Trophoblast cell (in vitro differentiated cells and primary cell): ENCODE results near the gene ENKUR.

Experiments used
- DNase-seq, 2 donors: peaks; one replicate each; pipeline ENCODE4 v3.0.0-alpha.2; 2016
- H2AFZ ChIP-seq: 2 replicates; pipeline ENCODE4 v1.6.1; 2013; ENCODE audit warnings: low read length, moderate library complexity, mild to moderate bottlenecking; ENCODE audit not compliant: insufficient read depth, poor library complexity
- H2AK5ac ChIP-seq: 2 replicates; pipeline ENCODE4 v1.6.1; 2013; ENCODE audit warnings: mild to moderate bottlenecking, low read length
- H2BK120ac ChIP-seq: 2 replicates; pipeline ENCODE4 v1.6.1; 2013; ENCODE audit warnings: low read length, mild to moderate bottlenecking, moderate library complexity; ENCODE audit not compliant: insufficient read depth, poor library complexity
- H2BK12ac ChIP-seq: 2 replicates; pipeline ENCODE4 v1.6.1; 2013; ENCODE audit warnings: mild to moderate bottlenecking, low read length, moderate library complexity
- H2BK5ac ChIP-seq: 2 replicates; pipeline ENCODE4 v1.6.1; 2013; ENCODE audit warnings: low read length, low read depth, moderate library complexity, mild to moderate bottlenecking; ENCODE audit not compliant: poor library complexity
- H3K14ac ChIP-seq: 2 replicates; pipeline ENCODE4 v1.6.1; 2013; ENCODE audit warnings: mild to moderate bottlenecking, low read length
- H3K18ac ChIP-seq: 2 replicates; pipeline ENCODE4 v1.6.1; 2013; ENCODE audit warnings: mild to moderate bottlenecking, low read length
- H3K23ac ChIP-seq: 2 replicates; pipeline ENCODE4 v1.6.1; 2013; ENCODE audit warnings: low read length
- H3K27ac ChIP-seq: 2 replicates; pipeline ENCODE4 v1.5.1; 2013; ENCODE audit warnings: low read depth, mild to moderate bottlenecking, inconsistent platforms, low read length, moderate library complexity
- H3K27me3 ChIP-seq: 2 replicates; pipeline ENCODE4 v1.6.1; 2013; ENCODE audit warnings: inconsistent platforms, mild to moderate bottlenecking, low read length, moderate library complexity; ENCODE audit not compliant: insufficient read depth
- H3K36me3 ChIP-seq, 2 experiments: 1 replicate in 1 of 2; 2 replicates in 1 of 2; pipeline ENCODE4 v1.6.1; 2013; ENCODE audit warnings: low read length in 2 of 2, mild to moderate bottlenecking in 2 of 2, moderate library complexity in 1 of 2; ENCODE audit not compliant: insufficient read depth in 2 of 2, control insufficient read depth in 1 of 2
- H3K4ac ChIP-seq: 2 replicates; pipeline ENCODE4 v1.6.1; 2013; ENCODE audit warnings: low read depth, mild to moderate bottlenecking, low read length, moderate library complexity
- H3K4me1 ChIP-seq, 2 experiments: 1 replicate in 1 of 2; 2 replicates in 1 of 2; pipeline ENCODE4 v1.6.1; 2013; ENCODE audit warnings: low read length in 2 of 2, mild to moderate bottlenecking in 2 of 2, moderate library complexity in 1 of 2; ENCODE audit not compliant: insufficient read depth in 2 of 2, control insufficient read depth in 1 of 2
- H3K4me2 ChIP-seq: 2 replicates; pipeline ENCODE4 v1.6.1; 2013; ENCODE audit warnings: inconsistent platforms, mild to moderate bottlenecking, low read length, moderate library complexity
- H3K4me3 ChIP-seq: 2 replicates; pipeline ENCODE4 v1.5.1; 2013; ENCODE audit warnings: mild to moderate bottlenecking, low read depth, low read length, inconsistent platforms
- H3K79me1 ChIP-seq: one replicate; pipeline ENCODE4 v1.6.1; 2013; ENCODE audit warnings: low read length
- H3K79me2 ChIP-seq: 2 replicates; pipeline ENCODE4 v1.6.1; 2013; ENCODE audit warnings: low read length, mild to moderate bottlenecking; ENCODE audit not compliant: control insufficient read depth, insufficient read depth, poor library complexity
- H3K9ac ChIP-seq: 2 replicates; pipeline ENCODE4 v1.6.1; 2013; ENCODE audit warnings: mild to moderate bottlenecking, low read length
- H3K9me3 ChIP-seq: 2 replicates; pipeline ENCODE4 v1.6.1; 2013; ENCODE audit warnings: low read depth, mild to moderate bottlenecking, control low read depth, inconsistent platforms, low read length; ENCODE audit not compliant: insufficient read depth
- H4K12ac ChIP-seq: 2 replicates; pipeline ENCODE4 v1.6.1; 2013; ENCODE audit warnings: low read depth, mild to moderate bottlenecking, low read length, moderate library complexity
- H4K8ac ChIP-seq: 2 replicates; pipeline ENCODE4 v1.6.1; 2013; ENCODE audit warnings: low read depth, mild to moderate bottlenecking, low read length, moderate library complexity
- H4K91ac ChIP-seq: one replicate; pipeline ENCODE4 v1.6.1; 2013; ENCODE audit warnings: low read depth, mild to moderate bottlenecking, low read length, moderate library complexity
- WGBS: extraction: QIAGEN DNeasy Blood & Tissue Kit; methylation state at CpG from one replicate; pipeline ENCODE4 v1.1.7; 2013; ENCODE audit warnings: missing lambda C conversion rate; ENCODE audit not compliant: insufficient read length, insufficient coverage; ENCODE audit errors: extremely low coverage; 5-methylcytosine and 5-hydroxymethylcytosine counted together

Gene ENKUR

GRCh38 chr10:24982319-24983112 lies 33.4 kb downstream of the ENKUR start:
- Histone ChIP-seq H4K12ac (no peak overlapping the region), H3K79me2 (no peaks in the 10 kb centered on the region), H2AFZ (no peak overlapping the region), H3K4me2 (no peak overlapping the region), H4K91ac (no peak overlapping the region), H3K14ac (no peak overlapping the region), H2BK5ac (no peak overlapping the region), H3K27ac (no peak overlapping the region), H2BK120ac (no peak overlapping the region), H3K27me3 (no peaks in the 10 kb centered on the region), H3K4me3 (no peak overlapping the region), H3K4me1 (no peaks in the 10 kb centered on the region), H4K8ac (no peak overlapping the region), H3K79me1 (no peaks in the 10 kb centered on the region), H3K9me3 (no peaks in the 10 kb centered on the region), H2BK12ac (no peak overlapping the region), H3K4ac (no peak overlapping the region), H3K18ac (no peak overlapping the region), H2AK5ac (no peak overlapping the region), H3K9ac (no peak overlapping the region), H3K23ac (no peak overlapping the region), H3K36me3 (no peaks in the 10 kb centered on the region)
- WGBS: no CpG with 5 or more reads among the region's 1 CpG
- no peak for DNase-seq

DNA sequence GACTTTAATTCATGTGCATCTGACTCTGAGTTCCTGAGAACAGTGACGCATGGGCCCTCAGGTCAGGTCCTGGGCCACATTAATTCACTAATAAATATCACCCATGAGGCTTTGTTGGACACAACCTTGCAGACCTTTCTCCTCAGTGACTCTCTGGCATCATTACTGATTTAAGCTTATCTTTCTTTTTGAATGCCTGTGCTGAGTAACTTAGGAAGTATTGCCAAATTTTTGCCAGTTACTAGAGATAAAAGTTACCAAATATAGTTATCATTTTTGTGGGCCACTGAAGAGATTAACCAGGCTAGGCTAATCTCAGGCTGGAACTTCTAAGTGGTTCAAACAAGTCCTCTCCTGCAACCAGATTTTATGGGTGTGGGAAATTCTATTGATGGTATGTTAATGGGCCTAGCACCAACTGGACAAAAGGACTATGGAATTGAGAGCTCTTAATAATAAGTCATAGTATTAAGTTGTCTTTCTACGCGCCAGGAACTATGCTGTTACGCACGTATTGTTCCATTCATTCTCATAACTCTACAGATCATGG lies 34.7 kb downstream of the ENKUR start:
- H3K4ac ChIP-seq: no peak overlapping the region
- H3K79me1 ChIP-seq: no peaks in the 10 kb centered on the region
- no peak overlapping the region for H3K4me3 ChIP-seq
- peak; percentile 4 to 48 for DNase-seq
- no peak overlapping the region for H2BK12ac ChIP-seq
- WGBS: no CpG with 5 or more reads among the region's 5 CpGs
- no peak overlapping the region for H3K27ac ChIP-seq
- no peak overlapping the region for H3K9ac ChIP-seq
- no peaks in the 10 kb centered on the region for H3K79me2 ChIP-seq
- no peak overlapping the region for H2BK120ac ChIP-seq
- no peak overlapping the region for H4K8ac ChIP-seq
- no peaks in the 10 kb centered on the region for H3K27me3 ChIP-seq
- no peak overlapping the region for H3K4me2 ChIP-seq
- H2AFZ ChIP-seq: no peak overlapping the region
- no peaks in the 10 kb centered on the region for H3K36me3 ChIP-seq
- no peak overlapping the region for H3K18ac ChIP-seq
- no peak overlapping the region for H2AK5ac ChIP-seq
- no peaks in the 10 kb centered on the region for H3K4me1 ChIP-seq
- no peak overlapping the region for H4K91ac ChIP-seq
- H3K9me3 ChIP-seq: no peaks in the 10 kb centered on the region
- H2BK5ac ChIP-seq: no peak overlapping the region
- H4K12ac ChIP-seq: no peak overlapping the region
- H3K23ac ChIP-seq: no peak overlapping the region
- H3K14ac ChIP-seq: no peak overlapping the region

GRCh38 chr10:24979685-24980084 lies 36.3 kb downstream of the ENKUR start:
- no peaks in the 10 kb centered on the region for H3K79me2 ChIP-seq
- H3K23ac ChIP-seq: no peak overlapping the region
- no peak overlapping the region for H3K14ac ChIP-seq
- H4K12ac ChIP-seq: no peak overlapping the region
- H3K36me3 ChIP-seq: no peaks in the 10 kb centered on the region
- H2BK12ac ChIP-seq: no peak overlapping the region
- H3K4me3 ChIP-seq: no peak overlapping the region
- no peak overlapping the region for H3K4ac ChIP-seq
- H3K4me2 ChIP-seq: no peak overlapping the region
- H2AK5ac ChIP-seq: no peak overlapping the region
- H3K9me3 ChIP-seq: no peaks in the 10 kb centered on the region
- no peaks in the 10 kb centered on the region for H3K4me1 ChIP-seq
- H4K8ac ChIP-seq: no peak overlapping the region
- no peak overlapping the region for H2BK120ac ChIP-seq
- no peak overlapping the region for H2BK5ac ChIP-seq
- no peak overlapping the region for H4K91ac ChIP-seq
- H3K27ac ChIP-seq: no peak overlapping the region
- H3K9ac ChIP-seq: no peak overlapping the region
- no peak overlapping the region for H3K18ac ChIP-seq
- H3K79me1 ChIP-seq: no peaks in the 10 kb centered on the region
- DNase-seq: no peak
- H3K27me3 ChIP-seq: no peaks in the 10 kb centered on the region
- WGBS: no CpG with 5 or more reads among the region's 4 CpGs
- no peak overlapping the region for H2AFZ ChIP-seq

- H3K27ac ChIP-seq: no peak overlapping the region
- no peaks in the 10 kb centered on the region for H3K27me3 ChIP-seq
- no peaks in the 10 kb centered on the region for H3K79me2 ChIP-seq
- no peak overlapping the region for H3K4ac ChIP-seq
- no peak overlapping the region for H3K14ac ChIP-seq
- no peaks in the 10 kb centered on the region for H3K9me3 ChIP-seq
- no peak overlapping the region for H3K18ac ChIP-seq
- no peak overlapping the region for H2BK5ac ChIP-seq
- no peak overlapping the region for H4K8ac ChIP-seq
- H2AK5ac ChIP-seq: no peak overlapping the region
- DNase-seq: peak; percentile 85 to 93
- no peak overlapping the region for H3K4me3 ChIP-seq
- WGBS: no CpG with 5 or more reads among the region's 2 CpGs
- H3K9ac ChIP-seq: no peak overlapping the region
- H3K4me1 ChIP-seq: no peaks in the 10 kb centered on the region
- no peak overlapping the region for H4K12ac ChIP-seq
- H4K91ac ChIP-seq: no peak overlapping the region
- no peak overlapping the region for H3K23ac ChIP-seq
- H2BK12ac ChIP-seq: no peak overlapping the region
- no peak overlapping the region for H2AFZ ChIP-seq
- H3K4me2 ChIP-seq: no peak overlapping the region
- no peaks in the 10 kb centered on the region for H3K36me3 ChIP-seq
- no peaks in the 10 kb centered on the region for H3K79me1 ChIP-seq
- H2BK120ac ChIP-seq: no peak overlapping the region
Observed at GRCh38 chr10:24974976-24975375, 41.0 kb downstream of the ENKUR start.
